Neural progenitor cell (in vitro differentiated cells): ENCODE results near the gene ATP6V1E1.

Experiments used
- CTCF ChIP-seq: fragments of 200-600 bp; sonication (generic); IDR thresholded peaks from 2 replicates; pipeline ENCODE4 v1.5.1; 2017; ENCODE audit warnings: antibody characterized with exemption, mild to moderate bottlenecking
- EZH2phosphoT487 ChIP-seq: fragments of 200-600 bp; sonication (generic); IDR thresholded peaks from 2 replicates; pipeline ENCODE4 v1.6.1; 2017; ENCODE audit warnings: antibody characterized with exemption

GRCh38 chr22:17592201-17592600, 36.3 kb downstream of the ATP6V1E1 start:
- no peak for TF ChIP-seq CTCF
- no peak for TF ChIP-seq EZH2phosphoT487
